GM18499 (cell line): ENCODE measurements around the gene ANKRD24.
"Not testable (repeated sequence)": the region's sequence is repeated elsewhere in the genome, so short reads cannot be mapped to it uniquely, and the experiment has no call there.

Experiments used
- ATAC-seq: cut with Tn5 transposase; IDR thresholded peaks from one replicate; pipeline ENCODE4 v1.9.1; 2021; ENCODE audit warnings: moderate number of reproducible peaks; ENCODE audit not compliant: insufficient read depth, unreplicated experiment

The ANKRD24 gene

GRCh38 chr19:4196587-4197148 is 14.2 kb downstream of the ANKRD24 start:
- ATAC-seq = no peak

GRCh38 chr19:4197228-4197624 is 14.7 kb downstream of the ANKRD24 start:
- no peak for ATAC-seq

GRCh38 chr19:4197625-4198466 is 15.4 kb downstream of the ANKRD24 start:
- ATAC-seq = no peak

GRCh38 chr19:4198467-4199126 is 16.1 kb downstream of the ANKRD24 start:
- ATAC-seq = no peak

GRCh38 chr19:4199699-4200293 is 17.3 kb downstream of the ANKRD24 start:
- no peak for ATAC-seq

- no peak for ATAC-seq
Measured at GRCh38 chr19:4200940-4201542, 18.6 kb downstream of the ANKRD24 start.

- no peak for ATAC-seq
Measured at GRCh38 chr19:4201798-4202197, 19.3 kb downstream of the ANKRD24 start.

GRCh38 chr19:4206818-4207484 is 24.5 kb downstream of the ANKRD24 start:
- ATAC-seq = no peak

GRCh38 chr19:4208385-4209094 is 26.1 kb downstream of the ANKRD24 start:
- ATAC-seq = no peak

- no peak for ATAC-seq
Measured at GRCh38 chr19:4210166-4210731, 27.8 kb downstream of the ANKRD24 start.

- ATAC-seq = no peak
Measured at GRCh38 chr19:4213116-4213515, 30.6 kb downstream of the ANKRD24 start.

GRCh38 chr19:4215807-4216206 is 33.3 kb downstream of the ANKRD24 start:
- no peak for ATAC-seq

GRCh38 chr19:4216846-4217245 is 34.4 kb downstream of the ANKRD24 start:
- ATAC-seq = no peak

GRCh38 chr19:4217429-4218264 is 35.2 kb downstream of the ANKRD24 start:
- ATAC-seq = no peak

- ATAC-seq = not testable (repeated sequence)
Measured at GRCh38 chr19:4218523-4218922, 36.0 kb downstream of the ANKRD24 start.

GRCh38 chr19:4220188-4220587 is 37.7 kb downstream of the ANKRD24 start:
- ATAC-seq = no peak

- no peak for ATAC-seq
Measured at GRCh38 chr19:4224470-4224869, 42.0 kb downstream of the ANKRD24 start.

GRCh38 chr19:4225885-4226284 is 43.4 kb downstream of the ANKRD24 start:
- no peak for ATAC-seq
